H1 (cell line): ENCODE data around the gene PFN2.

Experiments used
- BACH1 ChIP-seq: IDR thresholded peaks from 2 replicates; pipeline ENCODE4 v1.6.1; 2012; ENCODE audit warnings: low read length, improper control_type of control experiment
- BRCA1 ChIP-seq: IDR thresholded peaks from 2 replicates; pipeline ENCODE4 v1.6.1; 2012; ENCODE audit warnings: low read depth, low read length, improper control_type of control experiment
- CEBPB ChIP-seq: IDR thresholded peaks from 2 replicates; pipeline ENCODE4 v1.6.1; 2012; ENCODE audit warnings: low read depth, low read length
- CHD2 ChIP-seq: IDR thresholded peaks from 2 replicates; pipeline ENCODE4 v1.6.1; 2012; ENCODE audit warnings: low read length, improper control_type of control experiment
- CTCF ChIP-seq, 3 experiments: IDR thresholded peaks; 1 replicate in 2 of 3; 2 replicates in 1 of 3; pipeline versions ENCODE4 v1.5.1 to v1.6.1; 2011; ENCODE audit warnings: low read length in 3 of 3, mild to moderate bottlenecking in 3 of 3, inconsistent platforms in 2 of 3, low read depth in 1 of 3, moderate library complexity in 1 of 3; ENCODE audit not compliant: insufficient read depth in 1 of 3; ENCODE audit errors: control extremely low read depth in 1 of 3
- E2F6 ChIP-seq: IDR thresholded peaks from 2 replicates; pipeline ENCODE4 v1.6.1; 2012; ENCODE audit warnings: inconsistent platforms
- EGR1 ChIP-seq: IDR thresholded peaks from 2 replicates; pipeline ENCODE4 v1.6.1; 2011; ENCODE audit warnings: low read depth, low read length, borderline replicate concordance
- EZH2 ChIP-seq: fragments of 200-600 bp; sonication (generic); IDR thresholded peaks from 2 replicates; pipeline ENCODE4 v1.7.1; 2012; ENCODE audit warnings: low read depth, mild to moderate bottlenecking, moderate library complexity, low read length, inconsistent platforms; ENCODE audit not compliant: severe bottlenecking
- JUN ChIP-seq: IDR thresholded peaks from 2 replicates; pipeline ENCODE4 v1.6.1; 2011; ENCODE audit warnings: low read depth, mild to moderate bottlenecking, improper control_type of control experiment, low read length
- NRF1 ChIP-seq: IDR thresholded peaks from 2 replicates; pipeline ENCODE4 v1.6.1; 2011; ENCODE audit warnings: mild to moderate bottlenecking, low read depth, low read length, improper control_type of control experiment
- POLR2AphosphoS5 ChIP-seq: IDR thresholded peaks from 2 replicates; pipeline ENCODE4 v1.6.1; 2011; ENCODE audit warnings: low read depth, low read length
- SAP30 ChIP-seq: fragments of 300-600 bp; sonication (generic); IDR thresholded peaks from 2 replicates; pipeline ENCODE4 v1.7.1; 2012; ENCODE audit warnings: low read length, moderate library complexity, mild to moderate bottlenecking, inconsistent platforms; ENCODE audit not compliant: insufficient read depth, insufficient replicate concordance
- TAF1 ChIP-seq: IDR thresholded peaks from 2 replicates; pipeline ENCODE4 v1.6.1; 2011; ENCODE audit warnings: mild to moderate bottlenecking, low read depth, low read length
- YY1 ChIP-seq: IDR thresholded peaks from 2 replicates; pipeline ENCODE4 v1.6.1; 2011; ENCODE audit warnings: low read depth, mild to moderate bottlenecking, low read length

- no peak for TF ChIP-seq NRF1
- no peak for TF ChIP-seq CEBPB
- no peak for TF ChIP-seq TAF1
- no peak for TF ChIP-seq POLR2AphosphoS5
- TF ChIP-seq CHD2: no peak
- TF ChIP-seq BACH1: no peak
- no peak for TF ChIP-seq CTCF (IDR thresholded peaks at IDR 0.05; ENCODE audit: control extremely low read depth in 1 of 3, insufficient read depth in 1 of 3, low read depth in 1 of 3, low read length in 3 of 3)
- no peak for TF ChIP-seq YY1
- no peak for TF ChIP-seq JUN
- TF ChIP-seq BRCA1: no peak
- TF ChIP-seq E2F6: no peak
- no peak for TF ChIP-seq EZH2
- no peak for TF ChIP-seq SAP30
- TF ChIP-seq EGR1: no peak
These were observed 13.2 kb downstream of the PFN2 start for GRCh38 chr3:149957361-149958125.
